Tibial artery (tissue), 4 donors: Measurements from ENCODE around the gene AGBL5.

Source experiments
- DNase-seq, 2 donors: peaks; one replicate each; pipeline ENCODE4 v3.0.0-alpha.2; 2019
- H3K27ac ChIP-seq, 2 donors: fragments of 200-600 bp; sonication (generic) in 1 of 2; 1 replicate in 1 of 2; 2 replicates in 1 of 2; pipeline ENCODE4 v1.5.1; 2018 to 2019; ENCODE audit warnings: mild to moderate bottlenecking in 1 of 2
- H3K27me3 ChIP-seq, 2 donors: fragments of 200-600 bp; sonication (generic) in 1 of 2; one replicate each; pipeline versions ENCODE4 v1.5.1 to v1.6.0; 2016 to 2019
- H3K36me3 ChIP-seq, 3 donors: fragments of 200-600 bp; sonication (generic) in 2 of 3; one replicate each; pipeline ENCODE4 v1.5.1; 2016 to 2019; ENCODE audit warnings: mild to moderate bottlenecking in 2 of 3
- H3K4me1 ChIP-seq, 4 donors: fragments of 200-600 bp; sonication (generic) in 2 of 4; 1 replicate in 3 of 4; 2 replicates in 1 of 4; pipeline ENCODE4 v1.5.1; 2016 to 2019
- H3K4me3 ChIP-seq, 2 donors: fragments of 200-600 bp; sonication (generic) in 1 of 2; 1 replicate in 1 of 2; 2 replicates in 1 of 2; pipeline ENCODE4 v1.5.1; 2018 to 2019; ENCODE audit warnings: mild to moderate bottlenecking in 2 of 2
- H3K9me3 ChIP-seq, 3 donors: fragments of 200-600 bp; sonication (generic) in 1 of 3; one replicate each; pipeline ENCODE4 v1.5.1; 2016 to 2019
- intact Hi-C: fragments of 100-400 bp; cut with DNase I; formaldehyde crosslinking; loops from one replicate; pipeline ENCODE4 v1.15.0; 2023; ENCODE audit warnings: low total_unique reads
- TF ChIP-seq, protein P1 (sequence below), 2 experiments: fragments of 200-600 bp in 1 of 2; fragments of 450-650 bp in 1 of 2; IDR thresholded peaks; one replicate each; pipeline ENCODE4 v1.5.1; 2017 to 2019; ENCODE audit warnings: antibody characterized with exemption in 2 of 2, mild to moderate bottlenecking in 1 of 2, moderate library complexity in 1 of 2

Gene AGBL5

DNA sequence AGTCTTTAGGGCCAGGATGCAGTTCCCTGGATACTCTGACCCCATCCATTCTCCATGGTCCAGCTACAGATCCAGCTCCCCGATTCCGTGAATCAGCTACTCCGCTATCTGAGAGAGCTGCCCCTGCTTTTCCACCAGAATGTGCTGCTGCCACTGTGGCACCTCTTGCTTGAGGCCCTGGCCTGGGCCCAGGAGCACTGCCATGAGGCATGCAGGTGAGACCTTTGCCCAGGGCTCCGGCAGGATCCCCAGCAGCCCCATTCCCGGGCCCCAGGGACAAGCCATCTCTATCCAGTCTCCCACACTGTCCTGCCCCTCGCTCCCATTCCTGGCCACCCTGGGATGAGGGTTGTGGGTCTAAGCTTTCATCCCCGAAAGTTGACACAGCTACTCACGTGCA is 11.2 kb upstream of the AGBL5 start:
- H3K27ac ChIP-seq, result no peak overlapping the region

DNA sequence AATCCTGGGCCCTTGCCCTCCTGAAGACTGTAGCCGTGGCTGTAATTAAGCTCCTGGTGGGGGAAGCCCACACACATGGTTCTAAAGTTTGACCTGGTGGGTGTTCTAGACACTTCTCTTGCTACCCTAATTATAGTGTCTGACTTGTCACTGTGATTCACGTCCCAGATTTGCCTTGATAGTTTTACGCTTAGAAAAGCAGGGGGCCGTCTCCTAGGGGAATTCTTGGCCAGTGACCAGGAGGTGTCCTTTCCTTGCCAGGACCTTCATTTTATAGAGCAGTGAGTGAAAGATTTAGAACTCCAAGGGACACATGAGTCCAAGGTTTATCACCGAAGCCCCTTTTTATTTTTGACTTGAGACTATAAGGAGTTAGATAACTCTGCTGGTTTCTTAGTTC is 9.7 kb upstream of the AGBL5 start:
- peaks cover 40 to 50% (median 49%) of the 10 kb centered on the region in 3 donors for H3K36me3 ChIP-seq
- TF ChIP-seq, protein P1, sequence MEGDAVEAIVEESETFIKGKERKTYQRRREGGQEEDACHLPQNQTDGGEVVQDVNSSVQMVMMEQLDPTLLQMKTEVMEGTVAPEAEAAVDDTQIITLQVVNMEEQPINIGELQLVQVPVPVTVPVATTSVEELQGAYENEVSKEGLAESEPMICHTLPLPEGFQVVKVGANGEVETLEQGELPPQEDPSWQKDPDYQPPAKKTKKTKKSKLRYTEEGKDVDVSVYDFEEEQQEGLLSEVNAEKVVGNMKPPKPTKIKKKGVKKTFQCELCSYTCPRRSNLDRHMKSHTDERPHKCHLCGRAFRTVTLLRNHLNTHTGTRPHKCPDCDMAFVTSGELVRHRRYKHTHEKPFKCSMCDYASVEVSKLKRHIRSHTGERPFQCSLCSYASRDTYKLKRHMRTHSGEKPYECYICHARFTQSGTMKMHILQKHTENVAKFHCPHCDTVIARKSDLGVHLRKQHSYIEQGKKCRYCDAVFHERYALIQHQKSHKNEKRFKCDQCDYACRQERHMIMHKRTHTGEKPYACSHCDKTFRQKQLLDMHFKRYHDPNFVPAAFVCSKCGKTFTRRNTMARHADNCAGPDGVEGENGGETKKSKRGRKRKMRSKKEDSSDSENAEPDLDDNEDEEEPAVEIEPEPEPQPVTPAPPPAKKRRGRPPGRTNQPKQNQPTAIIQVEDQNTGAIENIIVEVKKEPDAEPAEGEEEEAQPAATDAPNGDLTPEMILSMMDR (IDR thresholded peaks at IDR 0.05), result no peak
- DNase-seq, result no peak
- no peaks in the 10 kb centered on the region for H3K27me3 ChIP-seq
- intact Hi-C loops, result no loop called here
- no peaks in the 10 kb centered on the region for H3K9me3 ChIP-seq
- H3K27ac ChIP-seq, result no peak overlapping the region
- peaks cover 0 to 5% (median 2%) of the 10 kb centered on the region in 4 donors for H3K4me1 ChIP-seq
- H3K4me3 ChIP-seq, result no peak overlapping the region

More for the DNA sequence above, 11.2 kb upstream of the AGBL5 start:
- Histone ChIP-seq H3K4me3 (no peak overlapping the region), H3K4me1 (peaks cover 0 to 5% (median 2%) of the 10 kb centered on the region in 4 donors), H3K36me3 (peaks cover 50 to 65% (median 63%) of the 10 kb centered on the region in 3 donors), H3K9me3 (no peaks in the 10 kb centered on the region), H3K27me3 (no peaks in the 10 kb centered on the region)
- intact Hi-C loops, result no loop called here
- TF ChIP-seq, protein P1 (IDR thresholded peaks at IDR 0.05), result no peak
- no peak for DNase-seq

DNA sequence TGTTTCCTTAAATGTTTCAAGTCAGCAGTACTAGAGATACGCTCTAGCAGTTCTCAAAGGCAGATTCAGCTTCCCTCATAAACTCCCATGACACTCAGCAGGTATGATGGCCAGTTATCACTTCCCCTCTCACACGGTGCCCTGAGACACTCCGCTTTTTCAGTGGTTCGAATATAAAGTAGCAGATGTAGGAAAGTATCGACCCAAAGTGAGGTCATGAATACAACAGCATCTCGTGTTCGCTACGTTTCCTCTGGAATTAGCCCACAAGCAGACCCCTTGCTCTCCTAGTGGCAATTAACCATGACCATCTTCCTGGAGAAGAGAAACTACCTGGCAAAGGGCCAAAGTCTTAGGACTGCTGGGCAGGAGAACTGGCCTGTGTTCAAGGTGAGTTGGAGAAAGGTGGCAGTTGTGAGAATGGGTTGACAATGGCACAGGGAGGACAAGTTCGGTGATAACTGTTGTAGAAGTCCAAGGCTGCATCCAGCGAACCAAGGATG is 9.3 kb upstream of the AGBL5 start:
- Histone ChIP-seq H3K4me1 (peaks cover 0 to 5% (median 2%) of the 10 kb centered on the region in 4 donors), H3K9me3 (no peaks in the 10 kb centered on the region), H3K27ac (no peak overlapping the region), H3K27me3 (no peaks in the 10 kb centered on the region), H3K4me3 (no peak overlapping the region), H3K36me3 (peaks cover 35 to 45% (median 44%) of the 10 kb centered on the region in 3 donors)
- intact Hi-C loops, result no loop called here
- DNase-seq, result no peak
- TF ChIP-seq, protein P1 (IDR thresholded peaks at IDR 0.05), result no peak

DNA sequence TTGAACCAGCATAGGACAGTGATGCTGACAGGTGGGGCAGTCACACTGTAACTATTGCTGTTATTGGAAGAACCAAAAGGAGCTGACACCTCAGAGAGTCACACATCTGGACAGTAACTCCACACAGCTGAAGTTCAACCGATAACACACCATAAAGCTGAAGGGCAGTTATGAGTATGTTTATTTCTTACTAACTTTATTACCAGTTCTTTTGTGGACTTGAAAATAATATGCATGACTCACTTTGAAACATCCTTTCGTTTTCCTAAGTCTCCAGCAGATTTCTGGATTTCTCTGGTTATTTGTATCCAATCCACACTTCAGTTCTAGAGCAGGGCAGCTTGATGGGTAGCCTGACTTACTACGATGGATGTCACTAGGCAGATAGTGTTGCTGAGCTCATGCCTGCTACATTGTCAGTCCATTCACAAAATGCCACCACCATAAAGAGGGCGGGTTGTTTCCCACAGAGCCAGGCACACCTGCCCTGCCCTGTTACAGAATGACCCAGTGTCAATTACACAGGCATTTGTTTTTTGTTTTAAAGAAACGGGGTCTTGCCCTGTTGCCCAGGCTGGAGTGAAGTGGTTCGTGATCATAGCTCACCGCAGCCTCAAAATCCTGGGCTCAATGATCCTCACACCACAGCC is 8.4 kb upstream of the AGBL5 start:
- no peak for DNase-seq
- intact Hi-C loops, result no loop called here
- no peak overlapping the region for H3K27ac ChIP-seq
- peaks cover 0 to 5% (median 2%) of the 10 kb centered on the region in 4 donors for H3K4me1 ChIP-seq
- H3K27me3 ChIP-seq, result no peaks in the 10 kb centered on the region
- TF ChIP-seq, protein P1 (IDR thresholded peaks at IDR 0.05), result no peak
- peaks cover 26 to 36% (median 35%) of the 10 kb centered on the region in 3 donors for H3K36me3 ChIP-seq
- H3K9me3 ChIP-seq, result no peaks in the 10 kb centered on the region
- H3K4me3 ChIP-seq, result no peak overlapping the region

DNA sequence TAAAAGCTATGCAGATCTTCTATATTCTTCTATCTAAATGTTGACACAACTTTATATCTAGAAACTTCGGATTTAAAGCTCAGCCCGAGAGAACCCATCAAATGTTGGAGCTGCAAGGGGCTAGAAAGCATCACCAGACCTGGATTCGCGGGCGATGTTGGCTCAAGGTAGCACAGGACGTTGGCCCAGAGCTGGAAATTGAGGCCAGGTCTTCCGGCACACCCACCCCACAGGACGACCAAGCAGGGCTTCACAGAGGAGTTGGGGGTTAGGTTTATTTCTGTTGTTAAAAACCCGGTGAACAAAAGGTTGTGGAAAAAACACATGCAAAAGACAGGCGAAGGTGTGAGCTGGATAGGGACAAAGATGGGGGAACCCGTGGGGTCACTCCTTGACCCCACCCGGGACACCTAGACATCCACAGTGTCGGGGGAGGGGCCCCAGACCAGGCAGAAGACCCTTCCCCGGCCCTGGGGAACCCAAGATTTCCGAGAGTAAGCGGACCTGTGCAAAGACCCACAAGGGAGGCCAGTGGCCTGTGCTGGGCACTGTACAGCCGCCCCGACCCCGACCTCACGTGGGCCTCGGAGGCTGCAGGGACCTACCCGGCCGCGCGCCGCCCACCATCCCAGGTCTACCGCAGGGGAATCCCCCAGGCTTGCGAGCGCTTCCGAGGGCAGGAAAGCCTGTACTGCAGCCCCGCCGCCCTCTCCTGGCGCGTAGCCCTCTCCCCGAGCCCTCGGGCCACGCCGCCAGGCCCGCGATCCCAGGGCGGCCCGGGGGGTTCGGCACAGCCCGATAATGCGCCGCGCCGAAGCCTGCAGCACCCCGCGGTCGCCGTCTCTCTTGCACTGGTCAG is 1.8 kb upstream of the AGBL5 start:
- Histone ChIP-seq H3K36me3 (peaks cover under 1 to 15% (median 5%) of the 10 kb centered on the region in 3 donors), H3K27me3 (no peaks in the 10 kb centered on the region), H3K27ac (peak overlapping the region; percentile 91 to 98), H3K4me3 (peak overlapping the region; percentile 75 to 98), H3K9me3 (no peaks in the 10 kb centered on the region), H3K4me1 (peaks cover 0 to 18% (median 12%) of the 10 kb centered on the region in 4 donors)
- intact Hi-C loops, result loop anchor here (5.0 kb wide), 1 partner anchor 38 kb away; the partner anchor contains the start of gene KHK
- TF ChIP-seq, protein P1 (IDR thresholded peaks at IDR 0.05), result no peak
- peak in 1 of 2 donors; percentile 77 for DNase-seq
